Activated T-helper 17 cell treated with anti-CD3 and anti-CD28 coated beads, Interleukin-2, amount 50 U/mL, for 72 hours (primary cell): ENCODE results near the gene AKAP6. TPM values are rescaled to one million over a fixed set of nuclear protein-coding genes. Genes with fewer than 3 reads are reported as not detected.

Experiments
- ATAC-seq: fragments of 150-1000 bp; cut with Tn5 transposase; replicated peaks from 2 replicates; pipeline ENCODE4 v1.10.0; 2021; ENCODE audit warnings: mild to moderate bottlenecking, moderate library complexity
- H3K27ac Mint-ChIP-seq: one replicate; pipeline ENCODE4 v1.8.0; 2022; ENCODE audit warnings: mixed read lengths
- H3K27me3 Mint-ChIP-seq: one replicate; pipeline ENCODE4 v1.8.0; 2022; ENCODE audit warnings: mixed read lengths
- H3K36me3 Mint-ChIP-seq: one replicate; pipeline ENCODE4 v1.8.0; 2022; ENCODE audit warnings: low read depth, mild to moderate bottlenecking, mixed read lengths
- H3K4me1 Mint-ChIP-seq: one replicate; pipeline ENCODE4 v1.8.0; 2022; ENCODE audit warnings: mixed read lengths
- H3K4me3 Mint-ChIP-seq: one replicate; pipeline ENCODE4 v1.8.0; 2022; ENCODE audit warnings: mild to moderate bottlenecking, mixed read lengths
- H3K9me3 Mint-ChIP-seq: one replicate; pipeline ENCODE4 v1.8.0; 2022; ENCODE audit warnings: mixed read lengths
- total RNA-seq, 2 donors: library from RNA; stranded (reverse); gene quantifications; one replicate each; pipeline ENCODE4 v1.2.3, GENCODE V29; 2022

Gene AKAP6
- total RNA-seq, 2 donors from 2014 or later = 1.1 to 2.1 TPM

DNA sequence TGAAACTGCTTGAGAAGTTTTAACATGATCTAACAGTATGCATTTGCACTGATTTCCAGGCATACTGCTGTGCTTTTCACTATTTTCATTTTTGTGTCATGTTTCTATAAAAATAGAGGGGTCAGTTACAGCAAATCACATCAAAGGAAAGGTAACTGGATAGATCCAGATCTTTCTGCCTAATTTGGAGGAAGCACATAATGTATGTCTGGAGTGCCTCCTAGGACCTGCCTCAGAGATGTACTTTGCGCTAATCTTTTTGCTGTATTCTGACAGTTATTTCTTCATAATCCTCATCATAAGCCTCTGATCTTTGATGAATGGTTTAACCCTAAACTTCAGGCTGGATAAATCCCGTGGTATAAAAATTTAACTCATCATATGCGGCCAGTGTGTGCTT lies 498.4 kb downstream of the AKAP6 start:
- H3K36me3 Mint-ChIP-seq = no peaks in the 10 kb centered on the region
- peaks cover 5% of the 10 kb centered on the region for H3K9me3 Mint-ChIP-seq
- H3K4me1 Mint-ChIP-seq = no peaks in the 10 kb centered on the region
- H3K27ac Mint-ChIP-seq = no peak overlapping the region
- no peak overlapping the region for H3K4me3 Mint-ChIP-seq
- no peak for ATAC-seq
- H3K27me3 Mint-ChIP-seq = no peaks in the 10 kb centered on the region

DNA sequence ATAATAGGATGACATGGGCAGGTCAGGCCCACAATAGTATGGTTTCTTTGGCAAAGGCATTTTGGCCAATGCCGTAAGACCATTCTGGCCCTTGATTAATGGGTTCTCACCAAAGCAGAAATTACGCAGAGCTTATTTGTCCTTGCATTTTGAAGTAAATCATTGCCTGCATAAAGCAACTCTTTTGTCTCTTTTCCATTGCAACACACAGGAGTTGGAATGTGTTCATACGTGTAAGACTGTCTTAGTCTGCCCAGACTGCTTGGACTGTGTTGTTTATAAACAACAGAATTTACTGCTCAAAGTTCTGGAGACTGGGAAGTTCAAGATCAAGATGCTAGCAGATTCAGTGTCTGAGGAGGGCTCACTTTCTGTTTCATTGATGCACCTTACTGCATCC lies 506.8 kb downstream of the AKAP6 start:
- no peak for ATAC-seq
- Mint-ChIP-seq H3K27me3 (peaks cover 5% of the 10 kb centered on the region), H3K4me1 (no peaks in the 10 kb centered on the region), H3K4me3 (no peak overlapping the region), H3K9me3 (no peaks in the 10 kb centered on the region), H3K27ac (no peak overlapping the region), H3K36me3 (no peaks in the 10 kb centered on the region)

DNA sequence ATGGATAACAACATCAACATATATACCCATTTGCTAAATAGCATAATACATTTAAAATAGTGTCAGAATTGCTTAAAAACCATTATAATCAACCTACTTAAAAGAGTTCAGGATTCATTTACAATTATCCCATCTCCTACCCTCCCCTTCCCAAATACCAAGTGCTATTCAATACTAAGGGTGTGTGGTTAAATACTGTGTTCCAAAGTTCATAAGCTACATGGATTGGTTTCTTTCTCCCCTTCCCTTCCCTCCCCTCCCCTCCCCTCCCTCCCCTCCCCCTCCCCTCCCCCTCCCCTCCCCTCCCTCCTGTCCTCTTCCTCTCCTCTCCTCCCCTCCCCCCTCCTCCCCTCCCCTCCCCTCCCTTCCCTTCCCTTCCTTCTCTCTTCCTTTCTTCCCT lies 512.6 kb downstream of the AKAP6 start:
- Mint-ChIP-seq H3K27ac (no peak overlapping the region), H3K36me3 (no peaks in the 10 kb centered on the region), H3K9me3 (peaks cover 10% of the 10 kb centered on the region), H3K4me1 (no peaks in the 10 kb centered on the region), H3K27me3 (peaks cover 9% of the 10 kb centered on the region), H3K4me3 (no peak overlapping the region)
- ATAC-seq = no peak

DNA sequence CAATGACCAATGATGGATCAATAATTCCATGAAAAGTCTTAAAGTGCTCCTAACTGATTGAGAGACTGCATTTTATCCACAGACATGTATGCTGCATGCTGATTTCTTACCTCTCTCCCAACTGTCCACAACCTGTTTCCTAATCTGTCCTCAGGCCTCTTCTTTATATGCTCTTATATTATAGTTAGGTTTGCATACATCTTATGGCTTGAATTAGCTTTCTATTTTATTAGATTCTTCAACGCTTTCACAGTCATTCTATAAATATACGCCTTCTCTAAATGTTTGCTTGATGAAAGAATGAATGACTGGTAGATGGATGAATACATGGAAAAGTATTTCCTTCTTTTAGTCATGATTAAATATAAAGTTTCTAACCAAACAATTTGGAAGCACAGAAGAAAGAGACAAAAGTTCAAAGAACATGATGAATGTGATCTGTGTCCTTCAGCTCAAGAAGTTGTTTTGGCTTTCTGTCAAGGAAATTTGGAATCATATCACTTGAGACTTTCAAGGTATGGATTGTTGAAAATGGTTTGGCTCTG lies 517.8 kb downstream of the AKAP6 start:
- Mint-ChIP-seq H3K4me3 (no peak overlapping the region), H3K36me3 (no peaks in the 10 kb centered on the region), H3K4me1 (no peaks in the 10 kb centered on the region), H3K27me3 (peaks cover 4% of the 10 kb centered on the region), H3K27ac (no peak overlapping the region), H3K9me3 (peaks cover 10% of the 10 kb centered on the region)
- no peak for ATAC-seq

DNA sequence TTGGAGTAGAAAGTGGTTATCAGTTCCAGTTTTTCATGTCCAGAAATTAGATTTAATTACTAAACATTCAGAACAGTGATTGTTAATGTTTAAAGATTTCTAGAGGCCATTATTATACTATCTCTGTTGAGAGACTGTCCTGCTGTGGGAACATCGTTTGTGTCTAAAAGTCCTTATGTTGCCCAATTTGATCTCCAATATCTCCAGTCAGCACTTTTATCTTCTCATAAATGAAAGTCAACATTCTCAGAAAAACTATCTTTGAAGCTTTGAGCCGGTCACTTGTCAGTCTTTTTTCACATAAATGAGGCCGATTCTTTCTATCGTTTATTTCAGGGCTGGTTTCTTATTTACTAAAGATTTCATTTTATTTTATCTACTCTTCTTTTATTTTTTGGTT lies 518.8 kb downstream of the AKAP6 start:
- peaks cover 4% of the 10 kb centered on the region for H3K27me3 Mint-ChIP-seq
- no peaks in the 10 kb centered on the region for H3K4me1 Mint-ChIP-seq
- peaks cover 10% of the 10 kb centered on the region for H3K9me3 Mint-ChIP-seq
- no peak for ATAC-seq
- H3K4me3 Mint-ChIP-seq = no peak overlapping the region
- no peak overlapping the region for H3K27ac Mint-ChIP-seq
- H3K36me3 Mint-ChIP-seq = no peaks in the 10 kb centered on the region

DNA sequence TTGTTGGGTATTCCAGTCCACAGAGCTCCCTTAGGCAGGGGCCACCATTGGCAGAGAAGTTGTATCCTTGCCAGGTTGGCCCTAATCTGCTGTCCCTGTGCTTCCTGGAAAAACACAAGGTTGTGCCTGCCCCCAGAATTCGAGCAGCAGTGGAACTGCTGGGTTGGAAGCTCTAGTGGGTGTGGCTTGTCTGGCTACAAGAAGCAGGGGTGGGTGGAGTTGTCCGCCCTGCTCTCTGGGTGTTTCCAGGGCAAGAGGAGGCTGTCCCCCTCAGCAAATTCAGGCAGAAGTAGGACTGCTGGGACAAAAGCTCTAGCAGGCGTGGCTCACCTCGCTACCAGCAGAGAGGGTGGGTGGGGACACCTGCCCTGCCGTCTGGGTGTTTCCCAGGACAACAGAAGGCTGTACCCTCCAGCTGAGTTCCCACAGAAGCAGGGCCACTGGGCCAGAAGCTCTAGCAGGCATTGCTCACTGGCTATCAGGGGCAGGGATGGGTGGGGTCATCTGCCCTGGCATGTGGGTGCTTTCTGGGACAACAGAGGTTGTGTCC lies 536.8 kb downstream of the AKAP6 start:
- Mint-ChIP-seq H3K36me3 (no peaks in the 10 kb centered on the region), H3K9me3 (peaks cover 4% of the 10 kb centered on the region), H3K4me3 (no peak overlapping the region), H3K27me3 (no peaks in the 10 kb centered on the region), H3K27ac (no peak overlapping the region), H3K4me1 (no peaks in the 10 kb centered on the region)
- no peak for ATAC-seq

DNA sequence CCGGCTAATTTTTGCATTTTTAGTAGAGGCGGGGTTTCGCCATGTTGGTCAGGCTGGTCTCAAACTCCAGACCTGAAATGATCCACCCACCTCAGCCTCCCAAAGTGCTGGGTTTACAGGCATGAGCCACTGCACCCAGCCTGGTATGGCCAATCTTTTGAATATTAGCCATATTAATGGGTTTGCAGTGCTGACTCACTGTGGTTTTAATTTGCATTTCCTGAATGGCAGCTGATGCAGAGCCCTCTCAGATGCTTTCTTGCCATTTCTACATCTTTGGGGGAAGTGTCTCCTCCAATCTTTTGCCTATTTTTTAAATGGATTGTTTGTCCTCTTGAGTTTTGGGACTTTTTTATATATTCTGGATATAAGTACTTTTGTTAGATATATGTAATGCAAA lies 554.1 kb downstream of the AKAP6 start:
- Mint-ChIP-seq H3K36me3 (no peaks in the 10 kb centered on the region), H3K27me3 (peaks cover 25% of the 10 kb centered on the region), H3K27ac (no peak overlapping the region), H3K9me3 (peaks cover 7% of the 10 kb centered on the region), H3K4me3 (no peak overlapping the region), H3K4me1 (no peaks in the 10 kb centered on the region)
- no peak for ATAC-seq

Other genes with a start within 250 kb of the AKAP6 start
- not detected for gene RNU6-7, start 127.3 kb upstream of the AKAP6 start, total RNA-seq
- not detected for gene RNU6-8, start 126.0 kb upstream of the AKAP6 start, total RNA-seq